ENCODE measurements around the gene RASA3.
"Not testable (repeated sequence)": the region's sequence is repeated elsewhere in the genome, so short reads cannot be mapped to it uniquely, and the experiment has no call there.

The RASA3 gene

DNA sequence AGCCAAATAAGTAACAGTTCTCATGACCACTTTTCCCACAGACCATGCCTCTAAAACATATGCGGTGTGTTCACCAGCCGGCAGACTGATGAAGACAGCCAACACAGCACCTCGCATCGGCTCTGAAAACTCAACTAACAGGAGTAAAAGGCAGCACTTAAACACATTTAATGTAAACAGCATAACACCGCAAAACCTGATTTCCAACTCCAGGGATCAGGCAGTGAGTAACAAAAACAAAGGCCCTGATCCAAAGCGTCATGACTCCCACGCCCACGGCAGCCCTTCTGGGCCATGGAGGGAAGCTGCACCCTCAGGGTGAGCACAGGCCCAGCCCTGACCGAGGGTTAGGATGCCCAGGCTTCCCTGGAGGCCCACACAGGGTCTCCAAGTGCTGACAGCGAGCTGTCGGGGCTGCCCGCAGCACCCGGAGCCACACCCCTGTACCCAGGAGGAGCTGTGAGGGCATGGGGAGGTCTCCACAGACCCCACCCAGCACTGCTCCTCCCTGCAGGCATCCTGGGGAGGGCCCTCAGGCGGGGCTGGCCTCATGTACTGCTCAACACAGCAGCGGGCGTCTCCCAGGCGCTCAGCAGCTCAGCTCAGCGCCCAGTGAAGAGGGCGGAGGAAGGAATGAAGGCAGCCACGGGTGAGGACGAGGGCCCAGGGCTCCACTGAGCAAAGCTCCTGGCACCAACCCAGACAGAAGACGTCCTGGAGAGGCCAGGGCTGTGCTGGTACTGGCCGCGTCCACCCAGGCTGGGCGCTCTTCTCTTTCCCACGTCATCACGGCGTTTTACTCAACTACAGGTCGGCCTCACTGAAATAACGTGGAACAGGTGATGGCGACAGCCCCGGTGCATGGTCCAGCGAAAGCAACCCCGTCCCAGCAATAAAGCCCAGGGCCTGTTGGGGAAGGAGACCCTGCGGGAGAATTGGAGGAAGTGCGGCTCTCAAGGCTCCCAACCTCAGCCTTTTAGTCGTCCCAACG lies 53.7 kb downstream of the RASA3 start:
- no peak for DNase-seq

DNA sequence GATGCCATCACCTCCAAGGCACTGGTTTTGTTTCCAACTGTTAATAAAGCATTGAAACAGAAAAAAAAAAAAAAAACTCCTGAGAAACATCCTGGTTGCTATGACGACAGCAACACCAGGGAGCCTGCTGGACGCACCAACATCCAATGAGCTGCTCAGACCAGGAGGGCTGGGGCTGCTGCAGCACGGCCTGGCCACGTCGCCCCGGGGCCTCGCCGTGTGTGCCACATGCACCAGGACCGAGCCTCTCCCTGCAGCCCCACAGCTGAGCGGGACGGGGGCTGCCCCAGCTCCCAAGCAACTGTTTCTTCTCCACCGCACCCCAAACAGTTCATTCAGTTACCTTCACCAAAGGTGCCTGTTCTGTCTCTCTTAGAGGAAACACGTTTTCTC lies 54.5 kb downstream of the RASA3 start:
- DNase-seq: no peak

DNA sequence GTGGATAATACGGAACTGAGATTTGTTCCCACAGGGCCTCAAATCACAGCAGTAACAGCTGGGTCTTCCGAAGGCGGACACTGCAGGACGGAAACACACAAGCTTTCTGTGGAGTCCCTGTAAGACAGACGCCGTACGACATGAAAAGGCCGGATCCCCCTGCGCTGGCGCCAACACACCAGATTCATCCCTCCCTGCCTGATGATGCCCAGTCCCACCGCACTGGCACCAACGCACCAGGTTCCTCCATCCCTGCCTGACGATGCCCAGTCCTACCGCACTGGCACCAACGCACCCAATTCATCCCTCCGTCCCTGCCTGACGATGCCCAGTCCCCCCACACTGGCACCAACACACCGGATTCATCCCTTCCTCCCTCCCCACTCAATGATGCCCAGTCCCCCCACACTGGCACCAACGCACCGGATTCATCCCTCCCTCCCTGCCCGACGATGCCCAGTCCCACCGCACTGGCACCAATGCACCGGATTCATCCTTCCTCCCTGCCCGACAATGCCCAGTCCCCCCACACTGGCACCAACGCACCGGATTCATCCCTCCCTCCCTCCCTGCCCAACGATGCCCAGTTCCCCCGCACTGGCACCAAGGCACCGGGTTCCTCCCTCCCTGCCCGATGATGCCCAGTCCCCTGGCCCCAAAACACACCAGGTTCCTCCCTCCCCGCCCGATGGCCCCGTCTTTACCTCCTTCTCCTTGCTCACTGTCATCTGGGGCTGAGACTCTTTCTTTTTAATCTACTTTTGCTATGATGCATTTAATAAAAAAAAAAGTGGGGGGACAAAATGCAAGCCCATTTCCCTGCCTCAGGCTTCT lies 55.1 kb downstream of the RASA3 start:
- DNase-seq: no peak

DNA sequence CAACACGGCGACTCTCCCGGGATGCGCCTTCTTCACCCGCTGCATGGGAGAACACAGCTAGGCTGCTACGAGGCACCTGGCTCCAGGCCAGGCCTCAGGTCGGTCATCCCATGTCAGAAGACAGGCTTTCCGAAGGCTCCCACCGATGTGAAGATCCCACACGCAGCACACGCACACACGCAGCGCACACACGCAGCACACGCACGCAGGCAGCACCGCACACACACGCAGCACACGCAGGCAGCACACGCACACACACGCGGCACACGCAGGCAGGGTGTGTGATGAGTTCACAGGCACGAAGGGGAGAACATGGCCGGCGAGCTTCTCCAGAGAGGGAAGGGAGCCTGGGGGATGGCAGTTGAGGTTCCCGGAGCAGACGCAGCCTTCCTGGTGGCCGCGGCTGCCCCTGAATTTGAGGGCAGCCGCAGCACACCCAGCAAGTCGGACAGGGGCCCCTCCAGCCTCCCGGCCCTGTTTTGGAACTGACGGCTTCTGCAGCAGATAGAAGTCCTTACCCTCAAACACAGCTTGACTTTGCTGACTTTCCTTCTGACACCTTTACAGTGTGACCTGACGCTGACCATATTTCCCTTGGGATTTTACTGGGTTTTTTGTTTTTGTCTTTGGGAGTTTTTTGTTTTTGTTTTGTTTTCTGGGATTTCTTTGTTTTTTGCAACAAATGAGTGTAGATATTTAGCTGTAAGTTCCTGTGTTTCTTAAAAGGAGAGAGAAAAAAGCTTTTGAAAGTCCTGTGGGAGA lies 55.9 kb downstream of the RASA3 start:
- no peak for DNase-seq

DNA sequence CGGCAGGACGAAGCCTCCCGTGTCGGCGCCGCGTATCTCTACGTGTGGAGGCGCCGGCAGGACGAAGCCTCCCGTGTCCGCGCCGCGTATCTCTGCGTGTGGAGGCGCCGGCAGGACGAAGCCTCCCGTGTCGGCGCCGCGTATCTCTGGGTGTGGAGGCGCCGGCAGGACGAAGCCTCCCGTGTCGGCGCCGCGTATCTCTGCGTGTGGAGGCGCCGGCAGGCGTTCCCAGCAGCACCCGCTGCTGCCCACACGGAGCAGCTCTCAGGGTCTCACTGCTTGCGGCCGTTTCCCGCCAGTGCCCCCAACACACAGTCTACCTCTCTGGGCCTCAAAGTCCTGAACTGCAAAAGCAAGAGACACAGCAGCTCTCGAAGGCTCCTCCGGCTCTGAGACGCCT lies 56.6 kb downstream of the RASA3 start:
- DNase-seq: not testable (repeated sequence)

DNA sequence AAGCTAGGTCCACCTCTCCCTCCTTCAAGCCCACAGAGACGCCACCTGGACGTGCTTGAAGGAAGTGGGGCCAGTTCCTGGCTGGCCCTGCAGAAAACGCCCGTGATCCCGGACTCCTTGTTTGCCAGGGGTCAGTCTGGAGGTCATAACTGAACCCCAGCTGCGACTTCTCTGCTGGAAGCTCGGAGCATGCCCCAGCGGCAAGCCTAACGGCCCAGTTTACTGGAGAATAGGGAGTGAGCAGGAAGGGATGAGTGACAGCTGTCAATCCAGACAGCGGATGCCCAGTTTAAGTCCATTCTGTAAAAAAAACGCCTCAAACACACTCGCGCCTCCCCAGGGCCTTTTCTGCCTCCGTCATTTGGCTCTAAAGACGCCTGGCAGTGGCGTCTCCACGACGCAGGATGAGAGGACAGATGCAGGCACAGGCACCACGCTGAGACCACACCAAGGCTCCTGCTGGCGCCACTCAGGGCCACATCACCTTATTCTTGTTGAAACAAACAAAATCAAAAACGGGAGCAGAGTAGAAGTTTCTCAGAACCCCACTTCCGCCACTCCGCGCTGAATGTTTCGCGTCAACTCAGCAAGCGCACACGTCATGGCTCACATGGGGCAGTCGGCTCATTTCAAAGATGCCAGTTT lies 57.6 kb downstream of the RASA3 start:
- DNase-seq: no peak

DNA sequence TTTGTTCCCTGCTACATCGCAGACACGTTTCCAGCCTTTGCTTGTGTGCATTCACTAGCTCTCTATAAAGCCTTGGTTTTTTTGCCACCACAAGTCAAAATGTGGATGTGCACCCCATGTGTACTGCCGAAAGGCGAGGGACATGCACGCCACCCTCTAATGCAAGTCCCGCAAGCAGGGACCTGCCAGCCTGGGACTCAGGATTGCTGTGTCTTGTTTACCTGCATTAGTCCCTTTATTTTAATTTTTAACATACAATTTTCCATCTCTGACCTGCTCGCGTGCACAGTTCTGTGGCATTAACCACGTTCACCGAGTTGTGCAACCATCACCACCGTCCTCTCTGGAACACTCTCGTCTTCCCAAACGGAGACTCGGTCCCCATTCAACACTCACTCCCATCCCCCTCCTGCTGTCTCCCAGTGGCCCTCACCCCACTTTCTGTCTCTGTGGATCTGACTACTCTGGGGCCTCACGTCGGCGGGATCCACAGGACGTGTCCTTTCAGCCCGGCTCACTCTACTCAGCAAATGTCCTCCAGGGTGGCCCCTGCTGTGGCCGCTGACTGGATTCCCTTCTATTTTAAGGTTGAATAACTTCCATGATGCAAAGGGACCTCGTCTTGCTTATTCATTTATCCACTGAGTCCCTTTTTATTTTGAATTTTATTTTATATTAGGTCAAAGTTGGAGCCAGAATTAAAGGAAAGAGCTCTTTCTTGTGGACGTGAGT lies 58.4 kb downstream of the RASA3 start:
- DNase-seq: no peak

DNA sequence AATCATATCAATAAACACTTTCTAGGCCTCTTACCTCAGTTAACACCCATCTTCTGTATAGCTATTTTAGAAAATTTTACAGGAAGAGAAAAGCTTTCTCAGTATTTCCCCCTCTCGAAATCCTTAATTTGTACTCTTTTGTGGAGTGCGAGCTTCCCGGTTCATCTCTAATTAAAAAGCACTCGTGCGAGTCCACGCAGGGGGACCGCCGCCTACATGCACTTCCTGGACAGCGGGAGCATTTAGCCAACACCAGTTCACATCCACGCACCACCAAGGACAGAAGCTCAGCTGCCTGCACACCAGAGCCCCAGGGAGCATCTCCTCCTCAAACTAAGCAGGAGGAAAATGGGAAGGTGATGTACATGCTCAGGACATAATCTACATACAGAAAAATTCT lies 60.0 kb downstream of the RASA3 start:
- no peak for DNase-seq

DNA sequence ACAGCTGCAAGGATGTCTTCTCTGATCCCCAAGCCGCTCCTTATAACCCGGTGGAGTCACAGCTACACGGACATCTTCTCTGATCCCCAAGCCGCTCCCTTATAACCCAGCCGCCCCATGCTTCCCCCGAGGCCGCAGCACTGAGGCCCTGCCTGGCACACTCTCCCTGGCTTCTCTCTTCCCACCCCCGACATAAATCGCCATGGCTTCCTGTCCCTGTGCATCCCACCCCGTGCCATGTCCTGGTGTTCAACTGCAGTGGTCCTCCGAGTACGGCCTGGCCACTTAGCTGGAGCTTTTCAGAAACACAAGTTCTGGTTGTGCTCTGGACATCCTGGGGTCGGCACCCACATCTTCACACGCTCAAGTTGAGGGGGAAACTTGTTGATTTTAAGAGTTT lies 60.4 kb downstream of the RASA3 start:
- no peak for DNase-seq

DNA sequence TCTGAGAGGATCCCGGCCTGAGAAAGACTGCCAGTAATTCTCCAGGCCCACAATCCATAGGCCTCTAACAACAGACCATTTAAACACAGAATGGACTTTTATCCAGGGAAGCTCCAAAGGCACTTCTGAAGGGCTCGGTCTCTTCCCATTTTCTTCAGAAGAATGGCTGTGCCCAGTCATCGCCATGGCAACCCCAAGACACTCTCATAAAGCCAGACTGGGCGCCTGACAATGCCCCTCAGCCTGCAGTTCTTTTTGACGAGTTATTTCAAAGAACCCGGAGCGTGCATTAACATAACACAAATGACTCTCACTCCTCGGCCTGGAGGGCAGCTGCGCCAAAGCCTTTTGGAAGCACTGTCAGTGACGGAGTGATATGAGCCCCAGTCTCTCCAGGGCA lies 61.0 kb downstream of the RASA3 start:
- no peak for DNase-seq

DNA sequence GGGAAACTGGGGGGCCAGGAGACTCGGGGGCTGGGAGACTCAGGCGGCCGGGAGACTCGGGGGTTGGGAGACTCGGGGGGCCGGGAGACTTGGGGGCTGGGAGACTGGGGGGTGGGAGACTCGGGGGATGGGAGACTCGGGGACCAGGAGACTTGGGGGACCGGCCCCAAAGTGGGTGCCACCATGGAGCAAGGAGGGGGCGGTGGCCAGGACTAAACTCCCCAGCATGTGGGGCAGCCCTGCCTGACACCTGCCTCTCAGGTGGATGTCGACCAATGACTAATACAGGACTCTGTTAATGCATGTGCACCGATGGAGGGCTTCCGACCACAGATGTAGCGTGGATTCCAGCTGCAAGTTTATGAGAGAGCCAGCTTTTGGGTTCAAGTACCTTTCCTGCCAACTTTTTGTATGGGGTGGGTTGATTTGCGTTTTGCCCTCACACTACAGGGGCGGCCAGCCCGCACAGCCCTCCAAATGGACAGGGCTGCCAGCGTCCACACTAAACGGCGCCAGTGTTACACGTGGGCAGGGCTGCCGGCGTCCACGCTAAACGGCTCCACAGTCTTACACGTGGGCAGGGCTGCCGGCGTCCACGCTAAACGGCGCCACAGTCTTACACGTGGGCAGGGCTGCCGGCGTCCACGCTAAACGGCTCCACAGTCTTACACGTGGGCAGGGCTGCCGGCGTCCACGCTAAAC lies 62.2 kb downstream of the RASA3 start:
- DNase-seq: no peak

DNA sequence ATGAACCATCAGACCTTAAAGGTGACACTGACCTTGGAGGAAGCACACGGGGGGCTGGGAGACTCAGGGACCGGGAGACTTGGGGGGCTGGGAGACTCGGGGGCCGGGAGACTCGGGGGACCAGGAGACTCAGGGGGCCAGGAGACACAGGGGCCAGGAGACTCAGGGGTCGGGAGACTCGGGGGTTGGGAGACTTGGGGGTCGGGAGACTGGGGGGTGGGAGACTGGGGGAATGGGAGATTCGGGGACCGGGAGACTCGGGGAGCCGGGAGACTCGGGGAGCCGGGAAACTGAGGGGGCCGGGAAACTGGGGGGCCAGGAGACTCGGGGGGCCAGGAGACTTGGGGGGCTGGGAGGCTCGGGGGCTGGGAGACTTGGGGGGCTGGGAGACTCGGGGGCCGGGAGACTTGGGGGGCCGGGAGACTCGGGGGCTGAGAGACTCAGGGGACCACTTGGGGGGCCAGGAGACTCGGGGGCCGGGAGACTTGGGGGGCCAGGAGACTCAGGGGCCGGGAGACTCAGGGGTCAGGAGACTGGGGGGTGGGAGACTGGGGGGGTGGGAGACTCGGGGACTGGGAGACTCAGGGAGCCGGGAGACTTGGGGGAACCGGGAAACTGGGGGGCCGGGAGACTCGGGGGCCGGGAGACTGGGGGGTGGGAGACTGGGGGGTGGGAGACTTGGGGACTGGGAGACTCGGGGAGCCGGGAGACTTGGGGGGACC lies 62.9 kb downstream of the RASA3 start:
- no peak for DNase-seq

DNA sequence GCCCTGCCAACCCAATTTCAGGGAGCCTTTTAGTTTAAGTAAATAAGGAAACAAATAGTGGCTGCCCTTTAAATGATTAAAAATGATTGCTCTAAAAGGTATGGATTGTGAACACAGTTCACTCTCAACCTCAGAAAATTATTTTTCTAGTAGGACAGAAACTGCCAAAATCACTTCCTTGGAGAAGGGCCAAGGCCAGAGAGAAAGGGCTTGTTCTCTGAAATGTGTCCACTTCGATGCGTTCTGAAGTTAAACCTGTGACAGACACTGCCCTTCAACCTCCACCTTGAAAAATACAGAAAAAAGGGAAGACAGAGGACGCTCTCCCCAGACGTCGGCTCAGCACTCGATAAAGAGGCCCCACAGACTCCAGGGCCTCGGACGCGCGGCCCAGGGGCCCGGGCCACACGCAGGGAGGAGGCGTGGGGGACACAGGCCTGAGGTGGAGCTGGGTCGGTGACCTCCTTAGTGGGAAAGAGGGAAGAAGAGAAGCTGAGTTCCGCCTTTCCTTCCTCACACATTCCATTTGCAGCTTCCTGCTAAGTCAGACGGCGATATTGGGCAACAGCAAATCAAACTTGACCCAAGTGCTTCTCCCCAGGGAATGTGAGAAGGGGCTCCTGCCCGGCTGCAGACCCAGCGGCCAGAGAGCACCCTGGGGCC lies 63.6 kb downstream of the RASA3 start:
- no peak for DNase-seq

DNA sequence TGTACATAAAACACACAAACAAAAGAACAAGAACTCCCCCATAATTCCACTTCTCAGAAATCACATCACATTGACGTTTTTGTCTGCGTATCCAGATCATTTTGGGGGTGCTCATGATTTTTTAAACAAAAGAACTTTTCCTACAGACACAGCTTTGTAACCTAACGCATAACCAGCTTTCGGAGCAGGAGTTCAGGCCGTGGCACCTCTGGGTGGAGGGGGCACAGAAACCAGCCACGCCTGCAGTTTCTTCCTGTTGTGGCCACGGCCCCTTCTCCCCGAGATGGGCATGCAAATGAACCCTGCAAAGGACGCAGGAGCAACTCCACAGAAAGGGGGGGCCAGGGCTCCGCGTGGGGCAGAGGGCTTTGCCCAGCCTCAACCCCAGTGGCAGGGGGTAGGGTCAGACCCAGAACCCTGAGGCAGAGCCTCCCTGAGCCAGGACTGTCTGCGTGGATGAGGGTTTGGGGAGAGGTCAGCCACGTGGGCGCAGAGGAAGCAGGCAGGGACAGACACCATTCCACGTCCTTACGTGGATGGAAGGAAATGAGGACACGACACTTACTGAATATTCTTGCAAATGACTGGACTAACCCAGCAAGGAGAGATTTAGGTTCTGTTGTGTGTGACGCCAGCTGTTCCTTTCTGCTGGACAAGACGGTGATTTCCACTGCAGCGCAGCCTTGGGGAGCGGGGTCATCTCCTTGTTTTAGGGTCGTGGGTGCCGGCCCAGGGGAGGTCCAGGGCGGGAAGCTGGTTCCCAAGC lies 64.4 kb downstream of the RASA3 start:
- no peak for DNase-seq

DNA sequence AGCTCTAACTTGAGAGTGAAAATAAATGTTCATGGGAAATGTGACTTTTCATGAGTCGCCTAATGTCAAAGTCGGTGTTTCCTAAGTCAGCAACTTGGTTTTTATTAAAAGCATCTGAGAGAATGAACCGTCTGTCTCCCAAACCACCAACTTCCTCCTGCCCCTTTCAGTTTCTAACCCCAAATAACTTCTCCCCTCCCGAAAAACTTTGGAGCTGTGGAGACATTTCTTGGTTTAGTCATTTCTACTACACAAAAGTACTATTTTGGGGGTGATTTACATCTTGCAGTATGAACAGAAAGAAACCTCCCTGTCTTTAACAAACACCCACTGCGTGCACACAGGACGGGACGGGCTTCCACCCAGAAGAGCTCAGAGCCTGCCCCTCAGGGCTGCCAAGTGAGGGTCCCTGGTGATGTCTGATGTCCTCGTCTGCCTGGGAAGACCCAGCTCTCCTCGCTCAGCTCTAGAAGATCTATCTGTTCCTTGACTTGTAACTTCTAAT lies 65.0 kb downstream of the RASA3 start:
- DNase-seq: no peak

DNA sequence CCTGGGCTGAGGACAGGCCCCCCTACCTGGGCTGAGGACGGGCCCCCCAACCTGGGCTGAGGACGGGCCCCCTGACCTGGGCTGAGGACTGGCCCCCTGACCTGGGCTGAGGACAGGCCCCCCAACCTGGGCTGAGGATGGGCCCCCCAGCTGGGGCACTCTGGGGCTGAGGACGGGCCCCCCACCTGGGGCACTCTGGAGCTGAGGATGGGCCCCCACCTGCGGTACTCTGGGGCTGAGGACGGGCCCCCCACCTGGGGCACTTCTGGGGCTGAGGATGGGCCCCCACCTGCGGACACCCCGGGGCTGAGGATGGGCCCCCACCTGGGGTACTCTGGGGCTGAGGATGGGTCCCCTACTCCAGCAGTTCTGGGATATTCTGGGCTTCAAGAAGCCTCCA lies 65.5 kb downstream of the RASA3 start:
- no peak for DNase-seq

DNA sequence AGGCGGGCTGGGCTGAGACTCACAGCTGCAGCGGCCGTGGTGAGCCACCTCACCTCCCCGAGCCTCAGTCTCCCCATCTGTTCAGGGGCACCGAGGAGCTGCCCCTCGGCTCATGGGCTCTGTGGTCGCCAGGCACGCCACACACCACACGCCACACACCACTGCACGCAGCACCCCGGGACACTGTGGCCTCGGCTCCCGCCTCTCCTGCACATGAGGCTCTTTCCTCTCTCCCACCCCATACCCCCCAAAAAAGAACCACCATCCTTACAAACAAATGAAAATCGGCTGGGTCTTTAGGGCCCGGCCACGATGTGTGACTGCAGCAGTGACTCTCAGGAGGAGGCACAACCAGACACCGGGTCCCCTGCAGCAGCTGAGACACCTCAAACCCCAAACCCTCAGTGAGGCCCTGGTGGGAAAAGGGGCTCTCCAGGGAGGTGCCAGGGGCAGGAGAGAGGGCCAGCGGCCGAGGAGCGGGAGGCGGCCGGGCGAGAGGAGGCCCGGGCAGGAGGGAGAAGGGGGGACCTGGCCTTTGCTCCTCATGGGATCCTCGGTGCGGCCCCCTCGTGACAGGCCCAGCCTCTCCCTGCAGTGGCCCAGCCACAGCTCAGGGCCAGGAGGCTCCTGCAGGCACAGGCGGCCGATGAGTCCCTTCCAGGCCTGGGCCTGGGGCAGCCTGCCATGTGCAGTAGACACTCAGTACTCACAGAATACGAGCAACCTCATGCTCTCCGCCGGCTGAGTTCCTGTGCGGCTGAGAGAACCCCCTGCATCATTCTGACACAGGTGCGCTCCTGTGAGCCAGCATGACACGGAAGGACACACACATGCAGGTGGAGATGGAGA lies 66.3 kb downstream of the RASA3 start:
- DNase-seq: no peak

Data from NCI-H748 treated with DMSO at 0.1 percent for 48 hours (cell line).